ENCODE results near the gene CAPZA1. TPM values are rescaled to one million over a fixed set of nuclear protein-coding genes. Genes with fewer than 3 reads are reported as not detected.

CAPZA1 gene
- total RNA-seq, 1 donor from 2014 or later, result 121 TPM

- no peak for DNase-seq (ENCODE audit: low spot score)
These were observed 52.4 kb downstream of the CAPZA1 start for GRCh38 chr1:112672009-112672408.

GRCh38 chr1:112672842-112673241 lies 53.2 kb downstream of the CAPZA1 start:
- DNase-seq (ENCODE audit: low spot score), result no peak
- Mint-ChIP-seq H3K9me3 (ENCODE audit: low read depth) (no peaks in the 10 kb centered on the region), H3K27me3 (ENCODE audit: low read depth) (no peaks in the 10 kb centered on the region), H3K27ac (ENCODE audit: unreplicated experiment) (peak overlapping the region; percentile 98), H3K4me3 (ENCODE audit: unreplicated experiment) (no peak overlapping the region), H3K4me1 (ENCODE audit: low read depth) (peaks cover 41% of the 10 kb centered on the region), H3K36me3 (ENCODE audit: low read depth) (peaks cover 25% of the 10 kb centered on the region)
- no peak for TF ChIP-seq CTCF (IDR thresholded peaks at IDR 0.05)

More at GRCh38 chr1:112672009-112672408, 52.4 kb downstream of the CAPZA1 start:
- no peaks in the 10 kb centered on the region for H3K9me3 Mint-ChIP-seq (ENCODE audit: low read depth)
- no peaks in the 10 kb centered on the region for H3K27me3 Mint-ChIP-seq (ENCODE audit: low read depth)
- no peak overlapping the region for H3K4me3 Mint-ChIP-seq (ENCODE audit: unreplicated experiment)
- peaks cover 41% of the 10 kb centered on the region for H3K4me1 Mint-ChIP-seq (ENCODE audit: low read depth)
- no peak overlapping the region for H3K27ac Mint-ChIP-seq (ENCODE audit: unreplicated experiment)
- no peak for TF ChIP-seq CTCF (IDR thresholded peaks at IDR 0.05)
- peaks cover 28% of the 10 kb centered on the region for H3K36me3 Mint-ChIP-seq (ENCODE audit: low read depth)

- Mint-ChIP-seq H3K27ac (ENCODE audit: unreplicated experiment) (peak overlapping the region; percentile 98), H3K27me3 (ENCODE audit: low read depth) (no peaks in the 10 kb centered on the region), H3K4me3 (ENCODE audit: unreplicated experiment) (peak overlapping the region; percentile 91), H3K9me3 (ENCODE audit: low read depth) (no peaks in the 10 kb centered on the region), H3K36me3 (ENCODE audit: low read depth) (peaks cover 24% of the 10 kb centered on the region), H3K4me1 (ENCODE audit: low read depth) (peaks cover 38% of the 10 kb centered on the region)
- peak; percentile 81 for TF ChIP-seq CTCF (IDR thresholded peaks at IDR 0.05)
- no peak for DNase-seq (ENCODE audit: low spot score)
These were observed 54.2 kb downstream of the CAPZA1 start for GRCh38 chr1:112673592-112674439.

GRCh38 chr1:112674440-112674985 lies 54.9 kb downstream of the CAPZA1 start, which contains the start of gene MOV10:
MOV10 (plus strand) TSS chr1:112674659; CDS start chr1:112674913, 254 bp downstream.
- H3K4me3 Mint-ChIP-seq (ENCODE audit: unreplicated experiment), result peak within 1 kb of the TSS; percentile 91
- H3K36me3 Mint-ChIP-seq (ENCODE audit: low read depth), result peaks cover 17% of the 10 kb centered on the region
- peak; percentile 92 for DNase-seq (ENCODE audit: low spot score)
- peak within 1 kb of the TSS; percentile 98 for H3K27ac Mint-ChIP-seq (ENCODE audit: unreplicated experiment)
- peaks cover 34% of the 10 kb centered on the region for H3K4me1 Mint-ChIP-seq (ENCODE audit: low read depth)
- no peaks in the 10 kb centered on the region for H3K9me3 Mint-ChIP-seq (ENCODE audit: low read depth)
- no peaks in the 10 kb centered on the region for H3K27me3 Mint-ChIP-seq (ENCODE audit: low read depth)
- no peak for TF ChIP-seq CTCF (IDR thresholded peaks at IDR 0.05)

- Mint-ChIP-seq H3K4me1 (ENCODE audit: low read depth) (peaks cover 34% of the 10 kb centered on the region), H3K27me3 (ENCODE audit: low read depth) (no peaks in the 10 kb centered on the region), H3K9me3 (ENCODE audit: low read depth) (no peaks in the 10 kb centered on the region), H3K27ac (ENCODE audit: unreplicated experiment) (peak overlapping the region; percentile 98), H3K36me3 (ENCODE audit: low read depth) (peaks cover 12% of the 10 kb centered on the region), H3K4me3 (ENCODE audit: unreplicated experiment) (peak overlapping the region; percentile 91)
- peak; percentile 56 for TF ChIP-seq CTCF (IDR thresholded peaks at IDR 0.05)
- no peak for DNase-seq (ENCODE audit: low spot score)
These were observed 55.5 kb downstream of the CAPZA1 start for GRCh38 chr1:112674986-112675727.

Data from chondrocyte (in vitro differentiated cells).